ENCODE results near the gene TREML1.
A peak's percentile ranks its signal among the peaks of the same experiment; 100 is the strongest.
"Not testable (repeated sequence)": the region's sequence is repeated elsewhere in the genome, so short reads cannot be mapped to it uniquely, and the experiment has no call there.

The TREML1 gene

DNA sequence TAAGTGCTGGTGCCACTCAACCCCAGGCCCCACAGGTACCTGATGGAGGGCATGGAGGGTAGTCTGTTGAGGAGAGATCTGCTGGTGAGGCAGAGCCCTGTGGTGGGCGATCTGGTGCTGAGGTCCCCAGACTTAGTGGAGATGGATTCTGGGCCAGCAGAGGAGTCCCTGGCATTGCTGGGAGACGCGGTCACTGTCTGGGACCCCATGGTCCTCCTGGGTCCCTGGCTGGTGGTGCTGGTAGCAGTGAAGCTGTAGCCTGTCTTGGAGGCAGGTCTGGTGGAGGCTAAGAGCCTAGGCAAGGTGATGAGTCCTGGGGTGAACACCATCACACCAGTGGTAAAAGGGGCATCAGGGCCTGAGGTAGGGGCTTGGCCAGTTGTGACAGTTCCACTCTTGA is 40.2 kb upstream of the TREML1 start:
- H3K4me3 ChIP-seq (ENCODE audit: low read length), result no peak overlapping the region
- TF ChIP-seq, protein P1, sequence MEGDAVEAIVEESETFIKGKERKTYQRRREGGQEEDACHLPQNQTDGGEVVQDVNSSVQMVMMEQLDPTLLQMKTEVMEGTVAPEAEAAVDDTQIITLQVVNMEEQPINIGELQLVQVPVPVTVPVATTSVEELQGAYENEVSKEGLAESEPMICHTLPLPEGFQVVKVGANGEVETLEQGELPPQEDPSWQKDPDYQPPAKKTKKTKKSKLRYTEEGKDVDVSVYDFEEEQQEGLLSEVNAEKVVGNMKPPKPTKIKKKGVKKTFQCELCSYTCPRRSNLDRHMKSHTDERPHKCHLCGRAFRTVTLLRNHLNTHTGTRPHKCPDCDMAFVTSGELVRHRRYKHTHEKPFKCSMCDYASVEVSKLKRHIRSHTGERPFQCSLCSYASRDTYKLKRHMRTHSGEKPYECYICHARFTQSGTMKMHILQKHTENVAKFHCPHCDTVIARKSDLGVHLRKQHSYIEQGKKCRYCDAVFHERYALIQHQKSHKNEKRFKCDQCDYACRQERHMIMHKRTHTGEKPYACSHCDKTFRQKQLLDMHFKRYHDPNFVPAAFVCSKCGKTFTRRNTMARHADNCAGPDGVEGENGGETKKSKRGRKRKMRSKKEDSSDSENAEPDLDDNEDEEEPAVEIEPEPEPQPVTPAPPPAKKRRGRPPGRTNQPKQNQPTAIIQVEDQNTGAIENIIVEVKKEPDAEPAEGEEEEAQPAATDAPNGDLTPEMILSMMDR (conservative IDR thresholded peaks at IDR 0.05; ENCODE audit: low read length), result no peak
- DNase-seq (ENCODE audit: low read depth), result no peak

DNA sequence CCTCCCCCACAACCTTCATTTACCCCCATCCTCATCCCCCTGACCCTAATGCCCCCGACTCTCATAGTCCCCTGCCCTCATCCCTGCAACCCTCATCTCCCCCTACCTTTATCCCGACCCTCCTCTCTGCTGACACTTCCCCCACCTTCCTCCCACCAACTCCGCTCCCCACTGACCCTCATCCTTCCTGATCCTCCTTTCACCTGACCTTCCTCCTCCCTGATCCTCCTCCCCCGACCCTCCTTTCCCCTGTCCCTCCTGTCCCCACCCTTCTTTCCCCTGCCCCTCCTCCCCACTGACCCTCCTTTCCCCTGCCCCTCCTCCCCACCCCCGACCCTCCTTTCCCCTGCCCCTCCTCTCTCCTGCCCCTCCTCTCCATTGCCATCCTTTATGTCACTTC is 39.7 kb upstream of the TREML1 start:
- no peak overlapping the region for H3K4me3 ChIP-seq (ENCODE audit: low read length)
- DNase-seq (ENCODE audit: low read depth), result no peak
- TF ChIP-seq, protein P1 (conservative IDR thresholded peaks at IDR 0.05; ENCODE audit: low read length), result no peak

DNA sequence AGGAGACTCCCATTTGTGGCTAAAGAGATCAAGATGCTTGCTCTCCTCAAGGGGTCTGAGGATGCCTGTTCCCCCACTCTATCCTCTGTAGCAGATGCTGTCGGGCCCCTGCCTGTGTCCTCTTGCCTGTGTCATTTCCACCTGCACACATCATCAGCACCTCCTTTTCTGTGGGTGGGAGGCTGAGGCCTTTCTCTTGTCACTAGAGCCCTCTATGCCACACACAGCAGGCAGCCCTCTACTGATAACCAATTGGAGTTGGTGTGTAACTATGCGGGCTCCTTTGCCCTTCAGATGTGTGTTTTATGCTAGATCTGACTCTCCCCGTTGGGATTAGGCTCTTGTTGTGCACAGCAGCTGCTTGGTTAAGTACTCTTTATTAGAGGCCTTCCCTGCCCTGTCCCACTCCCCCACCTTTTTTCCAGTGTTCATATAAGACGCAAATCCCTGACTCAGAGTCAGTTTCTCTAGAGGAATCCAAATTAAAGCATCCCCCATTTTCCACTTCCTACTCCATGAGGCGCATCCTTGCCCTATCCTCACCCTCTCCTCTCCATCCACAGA is 39.1 kb upstream of the TREML1 start:
- no peak overlapping the region for H3K4me3 ChIP-seq (ENCODE audit: low read length)
- TF ChIP-seq, protein P1 (conservative IDR thresholded peaks at IDR 0.05; ENCODE audit: low read length), result no peak
- DNase-seq (ENCODE audit: low read depth), result no peak

DNA sequence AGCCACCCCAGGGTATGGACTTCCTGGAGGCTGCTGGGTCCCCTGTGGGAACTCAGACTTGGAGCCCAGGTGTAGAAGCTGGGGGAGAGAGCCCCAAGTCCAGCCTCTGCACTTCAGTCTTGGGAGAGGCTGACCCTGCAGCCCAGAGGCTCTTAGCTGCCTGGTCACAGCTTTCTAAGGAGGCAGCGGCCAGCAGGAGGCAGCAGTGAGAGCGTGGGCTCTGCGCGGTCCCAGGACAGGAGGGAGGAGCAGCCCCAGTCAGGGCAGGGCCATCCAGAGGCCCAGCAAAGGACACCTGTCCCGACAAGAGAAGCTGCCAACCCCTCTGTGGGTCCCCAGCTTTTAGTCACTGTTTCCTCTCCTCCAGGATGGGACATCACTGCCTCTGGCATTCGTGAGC is 37.4 kb upstream of the TREML1 start:
- TF ChIP-seq, protein P1 (conservative IDR thresholded peaks at IDR 0.05; ENCODE audit: low read length), result peak; percentile 28
- H3K4me3 ChIP-seq (ENCODE audit: low read length), result no peak overlapping the region
- no peak for DNase-seq (ENCODE audit: low read depth)

DNA sequence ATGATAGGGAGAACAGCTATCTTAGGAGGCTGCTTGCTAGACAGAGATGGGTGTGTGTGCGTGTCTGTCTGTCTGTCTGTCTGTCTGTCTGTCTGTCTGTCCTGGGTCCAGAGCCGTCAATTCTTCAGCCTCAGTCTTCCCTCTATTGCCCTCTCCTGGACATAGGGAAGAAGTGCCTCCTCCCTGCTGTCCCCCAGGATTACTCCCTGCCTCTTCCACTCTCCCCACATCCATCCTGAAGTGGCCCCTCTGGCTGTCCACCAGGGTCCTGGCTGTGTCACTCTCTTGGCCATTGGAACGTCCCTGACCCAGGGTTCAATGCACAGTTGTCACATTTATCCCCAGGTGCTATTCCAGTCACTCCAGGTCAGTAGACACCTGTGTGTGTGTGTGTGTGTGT is 36.6 kb upstream of the TREML1 start:
- TF ChIP-seq, protein P1 (conservative IDR thresholded peaks at IDR 0.05; ENCODE audit: low read length), result no peak
- no peak overlapping the region for H3K4me3 ChIP-seq (ENCODE audit: low read length)
- no peak for DNase-seq (ENCODE audit: low read depth)

DNA sequence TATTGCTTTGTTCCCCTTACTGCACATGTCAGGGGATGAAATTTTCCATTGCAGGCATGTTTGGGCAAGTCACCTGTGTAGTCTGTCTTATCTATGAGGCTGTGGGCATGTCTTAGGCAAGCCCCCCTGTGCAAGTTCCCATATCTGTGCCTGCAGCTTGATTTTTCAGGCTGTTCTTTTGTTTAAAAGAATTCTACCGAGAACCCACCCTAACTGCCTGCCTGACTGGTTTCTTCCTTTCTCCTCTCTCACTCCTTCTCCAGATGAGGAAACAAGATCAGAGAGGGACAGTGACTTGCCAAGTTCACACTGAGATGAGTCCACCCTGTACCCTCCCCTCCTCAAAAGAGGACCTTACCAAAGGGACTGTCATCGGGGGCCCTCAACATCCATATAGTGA is 35.8 kb upstream of the TREML1 start:
- no peak overlapping the region for H3K4me3 ChIP-seq (ENCODE audit: low read length)
- DNase-seq (ENCODE audit: low read depth), result no peak
- TF ChIP-seq, protein P1 (conservative IDR thresholded peaks at IDR 0.05; ENCODE audit: low read length), result no peak

DNA sequence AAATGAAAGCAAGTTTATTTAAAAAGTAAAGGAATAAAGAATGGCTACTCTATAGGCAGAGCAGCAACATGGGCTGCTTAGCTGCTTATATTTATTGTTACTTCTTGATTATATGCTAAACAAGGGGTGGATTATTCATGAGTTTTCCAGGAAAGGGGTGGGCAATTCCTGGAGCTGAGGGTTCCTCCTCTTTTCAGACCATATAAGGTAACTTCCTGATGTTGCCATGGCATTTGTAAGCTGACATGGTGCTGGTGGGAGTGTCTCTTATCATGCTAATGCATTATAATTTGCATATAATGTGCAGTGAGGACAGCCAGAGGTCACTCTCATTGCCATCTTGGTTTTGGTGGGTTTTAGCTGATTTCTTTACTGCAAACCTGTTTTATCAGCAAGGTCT is 34.9 kb upstream of the TREML1 start:
- not testable (repeated sequence) for H3K4me3 ChIP-seq (ENCODE audit: low read length)

More for the DNA sequence above, 34.9 kb upstream of the TREML1 start:
- not testable (repeated sequence) for DNase-seq (ENCODE audit: low read depth)

All from AG10803 (cell line).